ENCODE measurements around the gene ARHGAP19.

The ARHGAP19 gene

GRCh38 chr10:97228130-97228774, 64.2 kb downstream of the ARHGAP19 start:
- DNase-seq: no peak

- no peak for DNase-seq
These were observed 66.0 kb downstream of the ARHGAP19 start for GRCh38 chr10:97226398-97226797.

DNA sequence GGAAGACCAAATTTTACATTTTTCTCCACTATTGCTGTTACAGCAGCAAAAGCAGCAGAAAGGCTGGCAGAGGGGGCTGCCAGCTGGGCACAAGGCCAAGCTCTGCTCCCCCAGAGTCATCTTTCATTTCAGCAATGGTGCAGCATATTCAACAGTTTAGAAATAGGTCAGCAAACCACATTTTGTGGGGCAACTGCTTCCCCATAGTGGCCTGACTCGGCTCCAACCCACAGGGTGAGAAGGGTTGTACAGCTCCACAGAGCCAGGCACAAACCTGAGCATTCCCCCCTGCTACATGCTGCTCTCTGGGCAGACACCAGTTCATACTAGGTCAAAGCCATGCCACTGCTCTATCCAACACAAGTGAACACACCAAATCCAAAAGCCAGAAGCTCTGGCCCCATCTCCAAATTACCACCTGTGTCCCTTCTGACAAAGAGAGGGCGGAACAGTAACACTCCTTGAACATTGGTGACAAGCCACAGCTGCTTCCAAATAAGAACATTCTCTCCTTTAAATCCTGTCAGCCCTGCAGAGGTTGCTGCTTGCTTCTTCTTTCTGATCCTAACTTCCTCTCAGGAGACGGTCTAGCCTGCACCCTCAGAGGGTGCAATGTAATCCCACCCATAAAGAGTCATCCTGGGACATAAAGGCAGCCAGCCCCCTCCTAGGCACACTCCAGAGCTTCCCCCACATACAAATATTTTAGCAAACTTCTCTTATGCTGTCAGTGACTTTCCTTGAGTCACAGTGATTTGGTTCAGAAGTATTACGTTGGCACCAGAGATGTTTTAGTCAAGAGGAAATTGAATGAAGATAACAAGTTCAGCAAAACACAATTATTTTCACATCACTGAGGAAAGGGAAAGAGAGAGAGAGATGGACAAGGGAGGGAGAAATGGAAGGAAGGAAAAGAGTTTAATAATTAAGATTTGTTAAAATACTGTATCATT, 67.7 kb downstream of the ARHGAP19 start:
- DNase-seq: peak in 1 of 5 donors; percentile 55

DNA sequence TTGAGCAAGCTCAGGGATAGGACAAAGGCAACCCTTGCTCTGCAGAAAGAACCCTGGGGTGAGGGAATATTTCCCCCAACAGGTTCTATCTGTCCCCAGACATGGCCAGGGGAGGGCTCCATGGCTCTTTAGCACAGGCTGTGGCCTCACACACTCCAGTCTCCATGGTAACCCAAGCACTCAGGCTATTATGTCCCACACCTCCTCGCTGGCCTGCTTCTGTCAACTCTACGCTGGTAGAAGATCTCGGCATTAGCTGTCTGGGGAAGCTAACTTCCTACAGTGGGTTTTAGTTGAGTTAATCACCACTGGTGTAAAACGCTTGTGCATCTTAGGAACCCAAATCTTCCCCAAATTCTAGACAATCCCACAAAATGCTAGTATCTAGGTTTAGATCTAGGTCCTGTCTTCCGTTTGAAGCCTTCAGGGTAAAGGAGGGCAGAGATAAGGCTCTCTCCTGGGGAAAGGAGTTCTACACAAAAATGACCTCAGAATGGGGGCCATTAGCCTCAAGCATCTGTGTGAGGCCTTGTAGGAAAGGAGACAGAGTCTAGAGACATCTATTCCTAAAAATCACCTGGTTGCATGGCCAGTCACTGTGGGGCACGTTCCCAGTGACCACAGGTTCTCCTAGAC, 70.0 kb downstream of the ARHGAP19 start:
- DNase-seq: no peak

GRCh38 chr10:97220355-97220754, 72.1 kb downstream of the ARHGAP19 start:
- DNase-seq: no peak

DNA sequence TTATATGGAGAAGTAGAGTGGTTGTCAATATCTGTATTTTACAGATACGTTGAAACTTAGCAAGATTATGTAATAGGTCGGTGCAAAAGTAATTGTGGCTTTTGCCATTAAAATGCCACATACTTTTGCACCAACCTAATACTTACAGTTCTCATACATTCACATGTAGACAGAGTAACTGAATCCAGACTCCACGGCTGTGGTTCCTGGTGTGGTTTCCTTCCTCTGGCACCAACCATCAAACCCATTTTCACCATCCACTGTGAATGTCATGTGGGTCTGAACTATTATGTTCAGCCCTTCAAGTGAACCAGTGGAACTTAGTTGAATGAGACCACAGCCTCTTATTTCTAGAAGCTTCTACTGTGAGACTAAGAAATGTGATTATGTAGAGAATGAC, 75.1 kb downstream of the ARHGAP19 start:
- peak in 1 of 5 donors; percentile 38 for DNase-seq

- DNase-seq: no peak
These were observed 76.7 kb downstream of the ARHGAP19 start for GRCh38 chr10:97215619-97216260.

DNA sequence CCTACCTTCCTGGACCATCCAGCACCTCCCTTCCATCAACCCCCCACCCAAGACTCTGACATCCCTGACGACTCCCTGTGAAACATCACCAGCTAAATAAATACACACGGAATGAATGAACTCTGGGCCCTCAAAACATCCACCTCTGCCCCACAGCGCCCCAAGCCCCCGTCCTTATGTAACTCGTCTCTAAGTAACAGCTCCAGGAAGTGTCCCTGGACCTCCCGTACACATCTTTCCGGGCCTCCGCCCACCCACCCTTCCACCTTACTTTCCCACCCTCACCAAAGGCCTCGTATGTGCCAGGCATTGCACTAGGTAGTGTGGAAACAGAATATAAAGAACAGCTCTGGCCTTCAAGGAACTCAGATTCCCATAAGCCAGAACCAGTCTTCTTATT, 79.0 kb downstream of the ARHGAP19 start:
- DNase-seq: no peak

GRCh38 chr10:97211229-97211628, 81.2 kb downstream of the ARHGAP19 start:
- DNase-seq: no peak

DNA sequence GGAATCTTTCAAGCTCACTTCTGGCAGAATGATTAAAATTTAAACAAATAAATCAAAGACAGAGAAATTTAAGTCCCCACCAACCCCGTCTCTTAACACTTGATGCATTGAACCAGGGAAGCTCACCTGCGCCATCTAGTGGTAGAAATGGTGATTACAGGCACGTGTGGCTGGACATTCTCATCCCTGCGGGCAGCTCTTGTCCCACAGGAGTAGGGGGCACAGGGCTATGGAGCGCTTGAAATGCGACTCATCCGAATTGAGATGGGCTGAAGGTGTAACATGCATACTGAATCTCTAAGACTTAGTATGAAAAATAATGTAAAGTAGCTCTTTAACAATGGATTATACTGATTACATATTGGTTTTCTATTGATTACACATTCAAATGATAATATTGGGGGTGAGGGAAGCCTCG, 81.9 kb downstream of the ARHGAP19 start:
- DNase-seq: peak in 4 of 5 donors; percentile 41 to 63 (median 58)

DNA sequence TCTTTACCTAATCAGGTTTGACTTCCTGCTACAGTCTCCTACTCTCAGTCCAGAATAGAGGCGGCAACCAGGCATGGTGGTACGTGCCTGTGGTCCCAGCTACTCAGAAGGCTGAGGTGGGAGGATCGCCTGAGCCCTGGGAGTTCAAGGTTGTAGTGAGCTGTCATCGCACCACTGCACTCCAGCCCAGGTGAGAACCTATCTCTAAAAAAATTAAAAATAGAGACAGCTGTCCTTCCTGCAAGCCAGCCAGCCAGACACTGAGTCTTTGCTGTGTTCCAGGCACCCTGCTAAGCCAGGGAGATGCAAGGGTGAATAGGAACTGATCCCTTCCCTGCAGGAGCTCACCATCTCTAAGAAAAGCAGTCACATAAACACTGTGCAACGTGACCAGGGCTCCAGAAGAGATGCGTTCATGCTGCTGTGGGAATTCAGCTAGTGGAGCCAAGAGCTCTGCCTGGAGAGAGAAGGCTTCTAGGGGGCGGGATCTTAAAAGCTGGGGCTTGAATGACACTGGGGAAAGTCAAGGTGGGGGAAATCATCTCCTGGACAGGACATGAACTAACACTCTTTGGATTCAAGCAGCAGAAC, 84.6 kb downstream of the ARHGAP19 start:
- no peak for DNase-seq

- no peak for DNase-seq
These were observed 85.3 kb downstream of the ARHGAP19 start for GRCh38 chr10:97207131-97207530.

DNA sequence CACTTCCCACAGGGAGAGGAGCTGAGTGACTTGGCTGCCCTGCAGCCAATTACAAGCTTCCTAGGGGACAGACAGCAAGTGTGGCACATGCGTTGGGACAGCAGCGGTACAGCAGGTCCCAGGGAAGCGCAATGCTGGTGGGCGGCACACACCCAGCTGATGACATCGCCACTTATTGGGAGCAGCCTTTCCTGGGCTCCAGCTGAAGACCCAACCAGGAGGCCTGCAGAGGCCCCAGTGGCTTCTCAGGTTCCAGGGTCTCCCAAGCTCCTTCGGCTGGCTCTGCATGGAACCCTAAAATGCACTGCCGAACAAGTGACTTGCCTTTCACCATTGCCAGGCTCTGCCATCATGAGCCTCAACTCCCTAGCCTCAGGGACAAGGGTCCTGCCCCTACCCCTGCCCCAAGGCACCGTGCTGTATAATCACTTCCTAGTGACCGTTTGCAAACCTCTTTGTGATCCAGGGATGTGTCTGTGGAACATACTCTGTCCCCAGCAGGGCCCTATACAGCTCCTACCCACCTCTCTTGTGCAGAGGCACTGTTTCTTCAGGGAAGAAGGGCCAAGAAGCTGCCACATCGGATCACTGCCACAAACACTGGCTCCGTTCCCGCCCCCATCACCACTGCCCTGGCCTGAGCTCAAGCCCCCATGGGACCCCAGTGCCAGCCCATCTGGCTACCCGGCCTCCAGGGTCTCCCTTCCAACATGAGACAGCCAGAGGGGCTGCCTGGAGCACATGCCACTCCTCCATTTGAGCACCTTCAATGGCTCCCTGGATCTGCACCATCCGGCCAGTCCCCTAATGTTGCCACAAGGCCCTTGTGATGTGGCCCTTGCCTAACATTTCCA, 87.4 kb downstream of the ARHGAP19 start:
- DNase-seq: no peak

GRCh38 chr10:97203220-97203619, 89.2 kb downstream of the ARHGAP19 start:
- DNase-seq: no peak

DNA sequence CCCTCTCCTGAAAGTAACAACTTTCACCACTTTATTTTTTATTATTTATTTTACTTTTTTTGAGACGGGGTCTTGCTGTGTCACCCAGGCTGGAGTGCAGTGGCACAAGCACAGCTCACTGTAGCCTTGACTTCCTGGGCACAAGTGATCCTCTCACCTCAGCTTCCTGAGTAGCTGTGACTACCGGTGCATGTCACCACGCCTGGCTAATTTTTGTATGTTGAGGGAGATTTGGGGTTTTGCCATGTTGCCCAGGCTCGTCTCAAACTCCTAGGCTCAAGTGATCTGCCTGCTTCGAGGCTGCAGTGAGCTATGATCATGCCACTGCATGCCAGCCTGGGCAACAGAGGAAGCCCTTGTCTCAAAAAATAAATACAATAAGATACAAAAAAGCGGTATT, 91.8 kb downstream of the ARHGAP19 start:
- DNase-seq: peak in 1 of 5 donors; percentile 27

- DNase-seq: no peak
These were observed 93.3 kb downstream of the ARHGAP19 start for GRCh38 chr10:97199152-97199551.

DNA sequence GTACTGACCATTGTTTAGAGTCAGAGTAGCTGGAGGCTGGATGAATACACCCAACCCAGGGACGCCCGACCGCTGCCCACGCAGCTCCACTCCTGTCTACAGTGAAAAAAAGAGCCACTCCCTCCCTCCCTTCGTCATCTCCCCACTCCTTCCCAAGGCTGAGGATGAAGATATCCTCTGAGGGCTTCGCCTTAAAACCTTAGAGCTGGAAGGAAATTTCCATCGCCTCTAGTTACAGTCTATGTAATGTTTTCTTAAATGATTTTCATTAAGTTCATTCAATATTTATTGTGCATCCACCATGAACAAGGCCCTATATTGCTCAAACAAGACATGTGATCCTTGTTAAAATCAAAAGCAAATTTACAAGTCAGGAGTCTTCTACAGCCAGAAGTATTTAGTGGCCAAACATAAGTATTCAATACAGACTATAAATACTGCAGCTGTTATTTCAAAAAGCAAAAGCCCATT, 95.4 kb downstream of the ARHGAP19 start:
- DNase-seq: no peak

DNA sequence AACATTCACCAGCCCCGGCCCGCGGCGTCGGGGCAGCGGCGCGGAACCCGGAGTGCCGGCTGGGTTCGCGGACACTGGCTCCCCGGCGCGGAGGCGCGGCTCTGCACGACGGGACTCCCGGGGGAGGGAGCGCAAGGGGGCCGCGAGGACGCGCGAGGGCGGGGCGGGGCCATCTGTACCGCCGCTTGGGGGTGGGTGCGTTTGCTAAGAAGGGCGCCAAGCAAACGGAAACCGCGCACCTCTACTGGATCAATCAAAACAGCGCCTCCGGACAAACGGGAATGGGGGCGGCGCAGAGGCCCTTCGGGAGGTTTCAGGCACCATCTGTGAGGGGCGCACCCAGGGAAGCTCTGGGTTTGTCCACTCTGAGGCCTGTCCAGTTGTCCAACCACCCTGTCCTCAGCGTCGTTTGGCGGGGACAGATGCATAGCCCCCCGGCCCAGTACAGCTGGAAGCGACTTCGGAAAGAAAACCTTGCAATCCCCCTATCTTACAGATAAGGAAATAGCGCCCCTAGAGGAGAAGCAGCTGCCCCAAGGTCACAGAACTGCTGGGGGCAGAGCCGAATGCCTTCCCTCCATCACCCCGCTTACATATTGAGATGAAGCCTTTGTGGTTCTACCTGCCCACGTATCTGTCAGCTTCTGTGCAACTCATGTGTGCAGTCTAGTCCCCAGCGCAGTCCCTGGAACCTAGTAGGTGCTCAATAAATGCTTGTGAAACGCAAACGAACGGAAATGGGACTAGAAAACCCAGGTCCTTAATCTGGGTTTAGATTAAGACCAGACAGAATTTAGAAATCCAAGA, 96.0 kb downstream of the ARHGAP19 start:
- peak; percentile 21 to 71 (median 39) for DNase-seq

- DNase-seq: no peak
These were observed 96.7 kb downstream of the ARHGAP19 start for GRCh38 chr10:97195706-97196222.

DNA sequence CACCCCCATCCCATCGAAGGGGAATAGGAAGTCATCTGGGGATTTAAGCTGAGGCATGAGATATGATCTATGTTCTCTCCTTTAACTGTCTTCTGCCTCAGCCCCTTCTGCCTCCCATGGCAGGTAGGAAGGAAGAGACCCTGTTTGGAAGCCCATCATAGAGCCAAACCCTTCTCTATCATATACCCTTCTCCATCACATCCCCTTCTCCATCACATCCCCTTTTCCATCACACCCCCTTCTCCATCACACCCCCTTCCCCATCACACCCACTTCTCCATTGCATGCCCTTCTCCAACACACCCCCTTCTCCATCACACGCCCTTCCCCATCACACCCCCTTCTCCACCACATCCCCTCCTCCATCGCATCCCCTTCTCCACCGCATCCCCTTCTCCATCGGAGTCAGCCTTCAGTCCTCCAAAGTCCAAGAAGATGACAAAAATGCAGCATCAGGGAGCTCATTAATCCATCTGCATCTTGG, 99.4 kb downstream of the ARHGAP19 start:
- no peak for DNase-seq
